ENCODE results near the gene C16orf87.

DNA sequence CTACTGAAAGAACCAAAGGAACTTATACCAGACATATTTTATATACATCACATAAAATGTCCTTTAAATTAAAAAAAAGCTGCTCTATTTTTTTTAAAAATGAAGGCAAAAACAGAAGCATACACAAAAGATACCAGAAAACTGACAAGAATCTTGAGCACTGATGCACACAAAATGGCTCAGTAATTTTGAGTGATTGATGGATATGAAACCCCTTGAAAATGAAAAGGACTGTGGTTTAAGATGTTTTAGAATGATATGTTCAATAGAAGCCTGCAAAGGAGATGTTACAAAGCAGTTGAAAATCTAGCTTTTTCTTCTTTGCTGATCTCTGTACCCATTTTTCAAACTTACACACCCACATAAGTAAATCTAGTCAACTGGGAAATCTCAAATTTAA, 2.7 kb downstream of the C16orf87 start:
- TF ChIP-seq, protein P1, sequence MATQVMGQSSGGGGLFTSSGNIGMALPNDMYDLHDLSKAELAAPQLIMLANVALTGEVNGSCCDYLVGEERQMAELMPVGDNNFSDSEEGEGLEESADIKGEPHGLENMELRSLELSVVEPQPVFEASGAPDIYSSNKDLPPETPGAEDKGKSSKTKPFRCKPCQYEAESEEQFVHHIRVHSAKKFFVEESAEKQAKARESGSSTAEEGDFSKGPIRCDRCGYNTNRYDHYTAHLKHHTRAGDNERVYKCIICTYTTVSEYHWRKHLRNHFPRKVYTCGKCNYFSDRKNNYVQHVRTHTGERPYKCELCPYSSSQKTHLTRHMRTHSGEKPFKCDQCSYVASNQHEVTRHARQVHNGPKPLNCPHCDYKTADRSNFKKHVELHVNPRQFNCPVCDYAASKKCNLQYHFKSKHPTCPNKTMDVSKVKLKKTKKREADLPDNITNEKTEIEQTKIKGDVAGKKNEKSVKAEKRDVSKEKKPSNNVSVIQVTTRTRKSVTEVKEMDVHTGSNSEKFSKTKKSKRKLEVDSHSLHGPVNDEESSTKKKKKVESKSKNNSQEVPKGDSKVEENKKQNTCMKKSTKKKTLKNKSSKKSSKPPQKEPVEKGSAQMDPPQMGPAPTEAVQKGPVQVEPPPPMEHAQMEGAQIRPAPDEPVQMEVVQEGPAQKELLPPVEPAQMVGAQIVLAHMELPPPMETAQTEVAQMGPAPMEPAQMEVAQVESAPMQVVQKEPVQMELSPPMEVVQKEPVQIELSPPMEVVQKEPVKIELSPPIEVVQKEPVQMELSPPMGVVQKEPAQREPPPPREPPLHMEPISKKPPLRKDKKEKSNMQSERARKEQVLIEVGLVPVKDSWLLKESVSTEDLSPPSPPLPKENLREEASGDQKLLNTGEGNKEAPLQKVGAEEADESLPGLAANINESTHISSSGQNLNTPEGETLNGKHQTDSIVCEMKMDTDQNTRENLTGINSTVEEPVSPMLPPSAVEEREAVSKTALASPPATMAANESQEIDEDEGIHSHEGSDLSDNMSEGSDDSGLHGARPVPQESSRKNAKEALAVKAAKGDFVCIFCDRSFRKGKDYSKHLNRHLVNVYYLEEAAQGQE (IDR thresholded peaks at IDR 0.05), result no peak
- TF ChIP-seq HNF4G (IDR thresholded peaks at IDR 0.05) (no peak), RXRA (IDR thresholded peaks at IDR 0.05) (no peak), EGR1 (IDR thresholded peaks at IDR 0.05; ENCODE audit: low read depth in 2 of 2) (no peak)
- TF ChIP-seq, protein P2, sequence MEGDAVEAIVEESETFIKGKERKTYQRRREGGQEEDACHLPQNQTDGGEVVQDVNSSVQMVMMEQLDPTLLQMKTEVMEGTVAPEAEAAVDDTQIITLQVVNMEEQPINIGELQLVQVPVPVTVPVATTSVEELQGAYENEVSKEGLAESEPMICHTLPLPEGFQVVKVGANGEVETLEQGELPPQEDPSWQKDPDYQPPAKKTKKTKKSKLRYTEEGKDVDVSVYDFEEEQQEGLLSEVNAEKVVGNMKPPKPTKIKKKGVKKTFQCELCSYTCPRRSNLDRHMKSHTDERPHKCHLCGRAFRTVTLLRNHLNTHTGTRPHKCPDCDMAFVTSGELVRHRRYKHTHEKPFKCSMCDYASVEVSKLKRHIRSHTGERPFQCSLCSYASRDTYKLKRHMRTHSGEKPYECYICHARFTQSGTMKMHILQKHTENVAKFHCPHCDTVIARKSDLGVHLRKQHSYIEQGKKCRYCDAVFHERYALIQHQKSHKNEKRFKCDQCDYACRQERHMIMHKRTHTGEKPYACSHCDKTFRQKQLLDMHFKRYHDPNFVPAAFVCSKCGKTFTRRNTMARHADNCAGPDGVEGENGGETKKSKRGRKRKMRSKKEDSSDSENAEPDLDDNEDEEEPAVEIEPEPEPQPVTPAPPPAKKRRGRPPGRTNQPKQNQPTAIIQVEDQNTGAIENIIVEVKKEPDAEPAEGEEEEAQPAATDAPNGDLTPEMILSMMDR (IDR thresholded peaks at IDR 0.05; ENCODE audit: low read depth, low read length, missing input control), result no peak
- TF ChIP-seq, protein P3, sequence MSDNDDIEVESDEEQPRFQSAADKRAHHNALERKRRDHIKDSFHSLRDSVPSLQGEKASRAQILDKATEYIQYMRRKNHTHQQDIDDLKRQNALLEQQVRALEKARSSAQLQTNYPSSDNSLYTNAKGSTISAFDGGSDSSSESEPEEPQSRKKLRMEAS (IDR thresholded peaks at IDR 0.05), result no peak
